GM18909 (cell line): Measurements from ENCODE around the gene RTL10.

Experiments
- ATAC-seq: cut with Tn5 transposase; IDR thresholded peaks from one replicate; pipeline ENCODE4 v1.9.1; 2021; ENCODE audit warnings: mild to moderate bottlenecking; ENCODE audit not compliant: unreplicated experiment, poor library complexity

RTL10 gene, protein sequence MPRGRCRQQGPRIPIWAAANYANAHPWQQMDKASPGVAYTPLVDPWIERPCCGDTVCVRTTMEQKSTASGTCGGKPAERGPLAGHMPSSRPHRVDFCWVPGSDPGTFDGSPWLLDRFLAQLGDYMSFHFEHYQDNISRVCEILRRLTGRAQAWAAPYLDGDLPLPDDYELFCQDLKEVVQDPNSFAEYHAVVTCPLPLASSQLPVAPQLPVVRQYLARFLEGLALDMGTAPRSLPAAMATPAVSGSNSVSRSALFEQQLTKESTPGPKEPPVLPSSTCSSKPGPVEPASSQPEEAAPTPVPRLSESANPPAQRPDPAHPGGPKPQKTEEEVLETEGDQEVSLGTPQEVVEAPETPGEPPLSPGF

DNA sequence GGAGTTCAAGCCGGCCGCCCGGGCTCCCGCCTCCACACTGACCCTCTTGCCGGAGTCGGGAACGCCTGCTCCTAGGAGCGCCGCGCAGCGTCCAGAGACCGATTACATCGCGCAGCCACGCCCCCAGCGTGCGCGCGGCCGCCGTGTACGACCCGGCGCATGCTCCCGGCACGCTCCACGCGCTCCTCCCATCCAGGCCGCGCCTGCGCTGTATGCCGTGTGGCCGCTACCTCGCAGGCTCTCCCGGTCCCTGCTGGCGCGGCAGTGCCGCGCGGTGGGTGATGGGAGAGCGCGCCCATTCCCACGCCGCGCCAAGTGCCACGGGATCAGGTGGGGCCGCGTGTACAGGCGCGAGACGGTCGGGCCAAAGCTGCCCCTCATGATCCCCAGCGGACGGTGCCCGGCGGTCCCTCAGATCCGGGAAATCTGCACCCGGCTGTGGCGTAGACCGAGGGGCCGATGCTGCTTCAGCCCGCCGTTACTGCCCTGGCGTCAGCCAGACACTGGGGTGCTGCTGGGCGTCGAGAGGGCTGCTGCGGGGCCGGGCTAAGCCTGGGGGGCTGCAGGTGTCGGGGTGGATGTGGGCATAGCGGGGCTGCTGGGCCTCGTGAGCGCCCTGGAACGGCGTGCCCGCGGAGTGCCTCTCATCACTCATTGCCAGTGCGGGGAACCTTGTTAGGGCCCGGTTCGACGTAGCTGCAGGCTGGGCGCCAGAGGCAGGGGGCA is at the start of gene RTL10, which contains the start of gene GNB1L:
Gene RTL10 (minus strand): TSS at position 97 of the 726 bp plus-strand sequence. CDS start 2,613 bp downstream, outside the sequence.
Gene GNB1L (minus strand): TSS at position 97 of the 726 bp plus-strand sequence. CDS start 33,519 bp downstream, outside the sequence.
- peak; percentile 79 for ATAC-seq

- no peak for ATAC-seq
These were observed 49.6 kb upstream of the RTL10 start for GRCh38 chr22:19904174-19904856.

DNA sequence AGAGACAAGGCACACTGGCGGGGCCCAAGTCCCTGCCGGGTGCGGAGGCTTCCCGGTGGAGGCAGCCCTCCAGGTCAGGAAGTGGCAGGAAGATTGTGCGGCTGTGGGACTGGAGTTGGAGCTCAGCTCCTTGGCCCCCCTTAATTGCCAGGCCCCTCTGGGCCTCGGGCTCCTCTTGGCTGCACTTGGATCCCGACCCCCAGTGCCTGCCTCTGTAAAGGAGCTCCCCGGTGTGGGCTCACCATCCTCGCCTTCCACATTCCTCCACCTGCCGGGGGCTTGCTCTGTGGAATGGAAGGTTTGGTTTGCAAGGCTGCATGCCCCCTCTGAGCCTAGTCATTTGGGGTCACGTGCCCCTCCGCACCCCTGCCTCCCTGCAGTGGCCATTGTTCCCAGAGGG is 48.8 kb upstream of the RTL10 start:
- no peak for ATAC-seq

DNA sequence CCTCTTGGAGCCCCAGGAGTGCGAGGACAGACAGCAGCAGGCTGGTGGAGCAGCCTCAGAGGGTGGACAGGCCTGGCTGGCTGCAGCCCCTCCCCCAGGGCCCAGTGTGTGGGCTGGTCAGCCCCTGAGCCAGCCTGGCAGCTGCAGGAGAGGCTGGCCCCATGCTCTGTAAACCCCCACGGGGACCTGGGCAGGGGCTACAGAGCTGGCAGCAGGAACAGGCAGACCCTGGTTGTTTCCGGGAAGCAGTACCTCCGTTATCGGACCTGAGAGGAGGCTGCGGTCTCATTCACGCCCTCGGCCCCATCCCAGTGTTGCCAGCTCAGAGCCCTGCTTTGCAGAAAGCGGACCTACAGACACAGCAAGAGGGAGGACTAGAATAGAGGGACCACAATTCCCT is 48.4 kb upstream of the RTL10 start:
- no peak for ATAC-seq

GRCh38 chr22:19902245-19902715 is 47.6 kb upstream of the RTL10 start:
- ATAC-seq, result no peak

GRCh38 chr22:19901577-19902244 is 47.0 kb upstream of the RTL10 start:
- ATAC-seq, result no peak

GRCh38 chr22:19900707-19901436 is 46.2 kb upstream of the RTL10 start:
- ATAC-seq, result no peak

DNA sequence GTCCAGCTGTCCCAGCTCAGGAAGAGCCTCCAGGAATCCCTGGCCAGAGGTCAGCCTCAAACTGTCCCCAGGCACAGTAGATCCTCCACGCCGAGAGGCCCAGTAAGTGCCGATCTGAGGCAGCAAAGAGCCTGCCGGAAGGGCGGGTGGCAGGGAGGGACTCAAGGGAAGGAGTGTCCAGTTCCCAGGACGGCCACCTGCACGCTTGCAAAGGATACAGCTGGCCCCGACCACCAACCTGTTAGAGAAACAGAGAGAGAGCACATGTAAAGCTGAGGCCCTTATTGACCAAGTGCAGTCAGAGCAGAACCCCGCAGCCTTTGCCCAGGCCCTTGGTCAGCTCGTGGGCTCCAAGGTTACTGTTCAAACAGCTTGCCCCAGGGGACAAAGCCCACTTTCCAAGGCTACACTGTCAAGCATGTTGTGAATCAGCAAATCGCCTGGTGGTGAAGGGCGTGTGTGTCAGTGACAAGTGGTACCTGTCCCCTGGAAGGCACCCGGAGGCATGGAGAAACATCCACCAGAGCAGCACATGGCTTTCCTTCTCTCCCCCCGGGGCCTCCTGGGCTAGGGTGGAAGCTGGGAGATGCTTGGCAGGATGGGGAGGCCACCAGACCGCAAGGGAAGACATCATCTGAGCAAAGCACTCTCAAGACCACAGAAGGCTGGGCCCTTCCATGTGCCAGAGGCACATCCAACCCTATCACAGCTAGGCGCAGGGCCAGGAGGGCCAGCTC is 44.3 kb upstream of the RTL10 start:
- no peak for ATAC-seq

DNA sequence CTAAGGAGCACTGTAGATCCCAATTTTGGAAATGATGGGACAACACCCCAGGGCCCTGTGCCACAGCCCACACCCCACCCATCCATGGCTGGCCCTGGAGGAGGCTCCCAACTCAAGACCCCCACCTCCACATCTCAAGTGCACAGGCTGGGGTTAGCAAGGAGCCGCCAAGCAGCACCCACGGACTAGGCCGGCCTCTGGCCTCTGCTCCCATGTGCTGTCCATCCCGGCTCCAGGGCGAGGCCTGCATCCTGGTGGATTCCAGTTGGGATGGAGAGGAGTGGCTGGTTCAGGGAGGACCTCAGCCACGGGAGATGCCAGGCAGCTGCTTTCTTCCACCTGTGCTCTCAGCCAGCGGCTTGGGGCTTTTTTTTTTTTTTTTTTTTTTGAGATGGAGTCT is 43.5 kb upstream of the RTL10 start:
- no peak for ATAC-seq

- ATAC-seq, result no peak
These were observed 43.1 kb upstream of the RTL10 start for GRCh38 chr22:19897726-19898125.

GRCh38 chr22:19896665-19897355 is 42.1 kb upstream of the RTL10 start:
- ATAC-seq, result no peak

- ATAC-seq, result no peak
These were observed 40.6 kb upstream of the RTL10 start for GRCh38 chr22:19895160-19895849.

DNA sequence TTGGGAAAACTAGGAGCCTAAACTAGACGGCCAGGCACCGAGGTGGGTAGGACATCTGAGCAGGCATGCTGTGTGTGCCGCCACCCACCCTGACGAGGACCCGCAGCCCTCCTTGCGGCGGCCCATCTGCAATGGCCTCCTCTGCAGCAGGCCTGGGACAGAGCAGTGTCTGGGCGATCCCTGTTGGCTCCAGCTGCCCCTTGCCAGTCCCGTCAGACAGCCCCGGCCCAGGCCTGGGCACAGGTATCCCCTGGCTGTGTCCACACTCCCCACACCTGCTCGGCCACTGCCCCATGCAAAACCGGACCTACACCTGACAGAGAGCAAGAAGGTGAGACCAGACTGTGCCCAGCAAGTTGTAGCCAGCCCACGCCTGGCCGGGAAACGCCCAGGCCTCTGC is 38.7 kb upstream of the RTL10 start:
- no peak for ATAC-seq

DNA sequence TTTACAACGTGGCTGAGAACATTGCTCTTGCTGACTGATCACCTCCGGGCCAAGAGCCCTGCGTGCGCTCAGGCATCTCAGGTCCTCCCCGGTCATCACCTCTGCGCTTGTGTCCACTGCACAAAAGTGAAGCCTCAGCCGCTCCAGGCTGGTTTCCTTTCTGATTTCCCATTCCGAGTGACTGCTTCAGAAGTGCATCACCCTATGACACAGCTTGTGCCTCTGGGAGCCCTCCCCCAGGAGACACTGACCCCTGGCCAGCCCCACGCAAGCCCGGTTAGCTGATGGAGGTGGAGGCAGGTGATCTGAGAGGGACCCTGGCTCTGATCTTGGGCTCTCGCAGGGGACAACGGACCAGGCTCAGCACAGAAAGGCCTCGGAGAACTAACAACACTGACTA is 38.3 kb upstream of the RTL10 start:
- no peak for ATAC-seq

DNA sequence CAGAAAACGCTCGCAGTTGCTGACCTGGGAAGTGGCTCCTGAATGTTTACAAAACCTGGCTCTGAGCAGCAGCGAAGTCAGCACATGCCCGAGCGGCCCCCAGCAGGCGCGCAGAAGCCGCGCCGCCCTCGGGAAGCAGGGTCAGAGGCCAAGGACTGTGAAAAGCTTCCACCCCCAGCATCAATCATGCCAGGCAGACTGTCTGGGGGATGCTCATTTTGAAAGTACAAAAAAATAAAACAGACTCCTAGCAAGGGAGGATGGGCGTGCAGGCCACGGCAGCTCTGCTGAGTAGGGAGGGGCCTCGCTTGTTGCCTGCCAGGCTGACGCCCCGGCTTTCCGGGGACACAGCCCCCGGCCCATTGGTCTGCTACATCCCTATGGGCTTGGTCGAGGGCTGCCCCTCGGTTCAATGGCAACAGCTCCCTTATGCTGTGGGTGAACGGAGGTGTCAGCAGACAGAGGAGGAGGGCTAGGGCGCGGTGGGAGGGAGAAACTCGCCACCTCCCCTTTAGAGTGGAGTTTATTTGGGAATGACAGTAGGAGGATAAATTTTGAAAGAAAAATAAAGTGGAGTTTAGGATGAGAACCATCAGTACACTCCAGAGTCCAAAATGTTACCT is 37.7 kb upstream of the RTL10 start:
- ATAC-seq, result no peak

DNA sequence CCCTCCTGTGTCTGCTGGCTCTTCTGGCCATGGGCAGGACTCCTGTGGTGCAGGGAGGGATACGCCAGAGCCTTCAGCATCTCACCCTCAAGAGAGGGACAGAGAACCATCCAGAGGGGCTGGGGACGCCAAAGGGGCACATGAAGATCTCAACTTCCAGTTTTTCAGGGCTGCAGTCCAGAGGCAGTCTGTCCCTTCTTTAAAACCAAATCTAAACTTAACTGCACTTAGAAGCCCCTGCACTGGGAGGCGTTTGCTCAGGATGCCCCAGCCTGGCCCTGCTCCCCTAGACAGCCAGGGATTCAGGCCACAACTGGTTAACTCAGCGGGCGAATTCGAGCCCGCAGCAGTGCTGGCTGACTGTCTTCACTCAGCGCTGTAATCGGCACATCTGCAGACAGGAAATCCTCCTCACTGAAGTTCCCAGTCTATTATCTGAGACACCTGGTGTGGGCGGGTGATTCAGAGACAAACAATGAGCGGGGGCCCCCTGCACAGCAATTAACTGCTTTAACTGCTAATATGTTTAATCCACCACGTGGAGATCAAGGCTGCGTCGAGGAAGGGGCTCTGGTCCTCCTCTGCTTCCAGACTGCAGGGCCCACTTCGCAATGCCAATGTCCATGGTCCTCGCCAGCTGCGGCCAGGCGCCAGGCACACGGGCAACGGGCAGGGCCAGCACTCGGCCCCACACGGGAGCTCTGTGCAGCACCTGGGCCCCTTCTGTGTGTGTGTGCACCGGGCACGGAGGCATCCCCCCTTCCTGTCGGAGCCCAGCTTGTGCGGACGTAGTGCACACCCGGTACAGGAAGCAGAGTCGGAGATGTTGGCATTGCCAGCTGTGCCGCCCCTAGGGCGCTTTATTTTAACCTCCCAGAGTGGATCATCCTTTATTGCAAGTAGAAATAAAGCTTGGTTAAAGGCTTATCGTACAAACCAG is 36.9 kb upstream of the RTL10 start:
- no peak for ATAC-seq
